ENCODE measurements around the gene RPS6KA3. TPM values are rescaled to one million over a fixed set of nuclear protein-coding genes. Genes with fewer than 3 reads are reported as not detected.

Gene RPS6KA3
- total RNA-seq, 1 experiment from 2014 or later, result 35.5 TPM

- CTCF ChIA-PET, result no interaction called here
- Histone ChIP-seq H3K79me2 (ENCODE audit: insufficient read depth, low read length) (no peaks in the 10 kb centered on the region), H3K27me3 (ENCODE audit: insufficient read depth, low read length) (no peaks in the 10 kb centered on the region), H3K9me3 (ENCODE audit: control insufficient read depth in 1 of 2, insufficient read depth in 1 of 2, low read depth in 1 of 2, low read length in 2 of 2) (no peaks in the 10 kb centered on the region), H3K4me1 (ENCODE audit: control insufficient read depth in 1 of 2, insufficient read depth in 2 of 2, low read length in 2 of 2) (no peaks in the 10 kb centered on the region), H3K36me3 (ENCODE audit: control insufficient read depth in 1 of 2, insufficient read depth in 2 of 2, low read length in 2 of 2) (no peaks in the 10 kb centered on the region), H3K9ac (ENCODE audit: low read length) (no peak overlapping the region), H3K4me2 (ENCODE audit: low read length) (no peak overlapping the region), H2AFZ (ENCODE audit: low read depth, low read length, poor library complexity, severe bottlenecking) (no peak overlapping the region), H3K27ac (ENCODE audit: low read depth, low read length) (no peak overlapping the region), H4K20me1 (ENCODE audit: insufficient read depth) (no peaks in the 10 kb centered on the region), H3K9me2 (ENCODE audit: insufficient read depth) (no peaks in the 10 kb centered on the region), H3K4me3 (replicated peaks in 1 of 2; ENCODE audit: low read depth in 1 of 2, low read length in 2 of 2) (no peak overlapping the region)
- ATAC-seq (no peak), DNase-seq (ENCODE audit: low read depth, low spot score) (no peak)
- POLR2A ChIA-PET, result no interaction called here
- RAD21 ChIA-PET (ENCODE audit: low non-redundant PET in 1 of 2, low total read pairs in 2 of 2, uncharacterized antibody in 2 of 2, unreplicated experiment in 2 of 2), result no interaction called here
- intact Hi-C loops (cut with micrococcal nuclease), result no loop called here
- TF ChIP-seq EGR1 (IDR thresholded peaks at IDR 0.05; ENCODE audit: low read depth) (no peak), ZNF274 (IDR thresholded peaks at IDR 0.05; ENCODE audit: low read depth, low read length) (no peak), CTCF (IDR thresholded peaks at IDR 0.05 in 2 of 3, conservative IDR thresholded peaks at IDR 0.05 in 1 of 3; ENCODE audit: borderline replicate concordance in 1 of 3, insufficient read depth in 1 of 3, low read depth in 2 of 3, low read length in 2 of 3) (no peak), ATF3 (IDR thresholded peaks at IDR 0.05) (no peak)
- no TSS peak for BruUV-seq (replicated peaks)
Measured at GRCh38 chrX:20306668-20307067, 40.0 kb upstream of the RPS6KA3 start.

DNA sequence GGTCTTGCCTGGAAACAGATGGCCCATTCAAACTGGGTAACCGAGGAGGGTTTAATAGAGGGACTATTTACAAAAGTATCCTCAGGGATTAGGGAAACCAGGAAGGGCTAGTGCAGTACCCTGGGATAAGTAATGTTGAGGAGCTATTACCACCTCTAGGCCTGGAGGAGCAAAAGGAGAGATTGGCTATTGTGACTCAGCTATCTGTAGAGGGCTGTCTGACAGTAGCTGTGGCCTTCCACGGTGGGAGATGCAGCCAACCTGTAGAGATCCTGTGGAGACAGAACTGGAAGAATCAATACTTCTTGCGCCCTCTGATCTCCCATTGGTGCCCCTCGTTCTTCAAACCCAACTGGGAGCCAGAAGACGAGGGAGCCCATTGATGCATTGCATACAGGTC is 34.1 kb upstream of the RPS6KA3 start:
- DNase-seq (ENCODE audit: low read depth, low spot score), result no peak
- Histone ChIP-seq H4K20me1 (ENCODE audit: insufficient read depth) (no peaks in the 10 kb centered on the region), H3K79me2 (ENCODE audit: insufficient read depth, low read length) (no peaks in the 10 kb centered on the region), H3K4me2 (ENCODE audit: low read length) (no peak overlapping the region), H3K9me2 (ENCODE audit: insufficient read depth) (no peaks in the 10 kb centered on the region), H3K4me1 (ENCODE audit: control insufficient read depth in 1 of 2, insufficient read depth in 2 of 2, low read length in 2 of 2) (no peaks in the 10 kb centered on the region), H3K9ac (ENCODE audit: low read length) (no peak overlapping the region), H3K4me3 (replicated peaks in 1 of 2; ENCODE audit: low read depth in 1 of 2, low read length in 2 of 2) (no peak overlapping the region), H2AFZ (ENCODE audit: low read depth, low read length, poor library complexity, severe bottlenecking) (no peak overlapping the region), H3K27ac (ENCODE audit: low read depth, low read length) (no peak overlapping the region), H3K27me3 (ENCODE audit: insufficient read depth, low read length) (no peaks in the 10 kb centered on the region), H3K9me3 (ENCODE audit: control insufficient read depth in 1 of 2, insufficient read depth in 1 of 2, low read depth in 1 of 2, low read length in 2 of 2) (no peaks in the 10 kb centered on the region), H3K36me3 (ENCODE audit: control insufficient read depth in 1 of 2, insufficient read depth in 2 of 2, low read length in 2 of 2) (no peaks in the 10 kb centered on the region)
- BruUV-seq (replicated peaks), result no TSS peak
- ChIA-PET RAD21 (ENCODE audit: low non-redundant PET in 1 of 2, low total read pairs in 2 of 2, uncharacterized antibody in 2 of 2, unreplicated experiment in 2 of 2) (no interaction called here), CTCF (no interaction called here), POLR2A (no interaction called here)
- ATAC-seq, result no peak
- intact Hi-C loops (cut with micrococcal nuclease), result no loop called here
- TF ChIP-seq CEBPB (IDR thresholded peaks at IDR 0.05; ENCODE audit: low read depth) (no peak), SIN3A (IDR thresholded peaks at IDR 0.05; ENCODE audit: low read depth) (no peak), MAX (IDR thresholded peaks at IDR 0.05) (no peak), ATF3 (IDR thresholded peaks at IDR 0.05) (no peak), FOSL1 (IDR thresholded peaks at IDR 0.05; ENCODE audit: low read depth) (no peak), EGR1 (IDR thresholded peaks at IDR 0.05; ENCODE audit: low read depth) (no peak), YY1 (IDR thresholded peaks at IDR 0.05; ENCODE audit: extremely low read depth, insufficient replicate concordance, low read depth, low read length) (no peak), TCF7L2 (IDR thresholded peaks at IDR 0.05; ENCODE audit: borderline replicate concordance, extremely low read depth, insufficient read depth, insufficient read length) (no peak), SRF (IDR thresholded peaks at IDR 0.05; ENCODE audit: low read depth) (no peak), RAD21 (IDR thresholded peaks at IDR 0.05; ENCODE audit: low read depth) (no peak), ZBTB33 (IDR thresholded peaks at IDR 0.05; ENCODE audit: extremely low read depth, insufficient replicate concordance, low read length) (no peak), ZFX (IDR thresholded peaks at IDR 0.05) (no peak), ZNF274 (IDR thresholded peaks at IDR 0.05; ENCODE audit: low read depth, low read length) (no peak), EZH2 (IDR thresholded peaks at IDR 0.05) (no peak), POLR2A (IDR thresholded peaks at IDR 0.05; ENCODE audit: borderline replicate concordance, extremely low read depth, insufficient read depth, insufficient read length) (no peak), SP1 (IDR thresholded peaks at IDR 0.05; ENCODE audit: low read depth) (no peak)

Data from HCT116 (cell line).